Stimulated activated naive CD8-positive, alpha-beta T cell treated with anti-CD3 and anti-CD28 coated beads, Interleukin-15, Interleukin-2, amounts not matched to agents 100 ng/mL and 50 ng/mL, for 24 hours (primary cell): ENCODE results near the gene WNT4.

Experiments
- H3K27ac Mint-ChIP-seq: one replicate; pipeline ENCODE4 v1.8.0; 2021; ENCODE audit warnings: mild to moderate bottlenecking, mixed read lengths
- H3K27me3 Mint-ChIP-seq: one replicate; pipeline ENCODE4 v1.8.0; 2021; ENCODE audit warnings: mixed read lengths
- H3K36me3 Mint-ChIP-seq: one replicate; pipeline ENCODE4 v1.8.0; 2021; ENCODE audit warnings: low read depth, mixed read lengths
- H3K4me1 Mint-ChIP-seq: one replicate; pipeline ENCODE4 v1.8.0; 2021; ENCODE audit warnings: low read depth, mixed read lengths
- H3K4me3 Mint-ChIP-seq: one replicate; pipeline ENCODE4 v1.8.0; 2021; ENCODE audit warnings: mild to moderate bottlenecking, mixed read lengths
- H3K9me3 Mint-ChIP-seq: one replicate; pipeline ENCODE4 v1.8.0; 2021; ENCODE audit warnings: mixed read lengths

WNT4 gene

DNA sequence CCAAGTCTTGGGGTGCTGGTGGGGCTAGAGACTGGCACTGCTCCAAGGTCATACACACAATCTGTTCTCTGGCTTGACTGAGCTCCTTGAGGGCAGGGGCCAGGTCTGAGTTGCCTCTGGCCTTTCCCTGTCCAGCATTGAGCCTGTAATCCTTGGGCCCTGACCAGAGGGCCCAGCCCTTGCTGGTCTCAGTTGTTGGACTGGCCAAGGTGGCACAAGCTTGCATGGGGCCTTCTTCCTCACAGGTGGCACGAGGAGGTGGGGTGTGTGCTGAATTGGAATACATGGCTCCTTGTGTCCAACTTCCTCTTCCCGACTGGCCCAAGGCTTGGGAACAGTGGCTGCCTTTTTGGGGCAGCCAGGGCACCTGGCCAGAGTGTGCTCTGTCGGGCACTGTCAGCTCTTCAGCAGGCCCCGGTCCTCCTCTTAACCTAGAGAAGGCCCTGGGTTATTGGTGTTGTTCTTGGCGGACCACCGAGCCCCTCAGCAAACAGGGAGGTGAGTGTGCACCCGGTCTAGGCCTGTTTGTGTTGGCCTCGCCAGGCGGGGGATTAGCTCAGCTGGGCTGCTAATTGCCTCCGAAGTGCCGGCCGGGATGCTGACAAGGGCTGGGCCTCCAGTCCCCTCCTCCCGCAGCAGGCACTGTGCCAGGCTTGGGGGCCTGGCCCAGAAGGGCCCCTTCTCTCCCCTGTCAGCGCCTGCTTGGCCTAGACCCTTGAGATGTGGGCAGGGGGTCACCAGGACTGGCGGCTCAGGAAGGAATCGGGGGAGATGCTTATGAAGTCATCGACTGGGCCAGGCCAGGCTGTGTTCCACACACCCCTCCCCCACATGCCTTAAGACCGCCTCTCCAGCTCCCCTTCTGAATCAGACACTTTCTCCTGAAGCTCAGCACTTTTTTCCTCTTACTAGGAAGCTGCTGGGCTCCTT is 28.5 kb downstream of the WNT4 start:
- H3K4me1 Mint-ChIP-seq = peaks cover 25% of the 10 kb centered on the region
- no peaks in the 10 kb centered on the region for H3K27me3 Mint-ChIP-seq
- H3K4me3 Mint-ChIP-seq = no peak overlapping the region
- H3K36me3 Mint-ChIP-seq = peaks cover 14% of the 10 kb centered on the region
- H3K27ac Mint-ChIP-seq = peak overlapping the region; percentile 19
- no peaks in the 10 kb centered on the region for H3K9me3 Mint-ChIP-seq

DNA sequence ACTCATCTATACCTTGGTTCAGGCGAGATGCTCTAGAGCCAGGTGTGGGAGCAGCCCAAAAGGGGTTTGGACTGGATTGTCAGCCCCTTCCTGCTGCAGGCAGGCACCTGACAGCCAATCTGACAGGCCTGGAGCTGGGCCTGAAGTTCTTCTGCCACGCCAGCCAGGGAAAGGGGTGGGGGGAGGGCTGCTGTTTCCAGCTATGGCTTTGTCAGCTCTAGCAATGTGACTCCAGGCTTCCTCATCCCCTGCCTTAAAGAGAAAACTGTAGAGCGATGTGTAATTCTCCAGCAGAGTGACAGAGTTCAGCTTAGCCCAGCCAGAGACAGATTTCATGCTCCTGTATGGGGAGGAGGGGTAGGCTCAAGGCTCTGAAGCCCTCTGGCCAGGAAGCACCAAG is 30.3 kb downstream of the WNT4 start:
- Mint-ChIP-seq H3K9me3 (no peaks in the 10 kb centered on the region), H3K4me1 (peaks cover 14% of the 10 kb centered on the region), H3K36me3 (peaks cover 25% of the 10 kb centered on the region), H3K4me3 (no peak overlapping the region), H3K27me3 (no peaks in the 10 kb centered on the region), H3K27ac (no peak overlapping the region)

DNA sequence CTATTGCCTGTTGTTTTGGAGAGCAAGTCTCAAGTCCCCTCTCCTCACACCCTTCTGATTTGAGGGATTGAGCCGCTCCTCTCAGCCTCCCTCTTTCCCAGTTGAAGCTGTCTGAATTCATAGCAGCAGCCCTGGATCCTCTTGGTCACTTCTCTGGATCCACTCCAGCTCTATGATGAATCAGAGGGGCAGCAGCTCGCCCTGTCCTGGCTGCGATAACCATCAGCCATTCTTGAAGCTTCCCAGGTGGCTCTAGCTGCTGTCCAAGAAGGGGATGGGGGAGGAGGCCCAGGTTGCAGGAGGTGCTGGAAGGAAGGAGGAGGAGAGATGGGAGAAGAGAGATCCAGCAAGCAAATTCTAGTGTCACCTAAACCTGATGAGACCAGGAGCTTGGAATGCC is 31.3 kb downstream of the WNT4 start:
- Mint-ChIP-seq H3K9me3 (no peaks in the 10 kb centered on the region), H3K4me3 (no peak overlapping the region), H3K36me3 (peaks cover 29% of the 10 kb centered on the region), H3K4me1 (peaks cover 16% of the 10 kb centered on the region), H3K27me3 (no peaks in the 10 kb centered on the region), H3K27ac (no peak overlapping the region)

DNA sequence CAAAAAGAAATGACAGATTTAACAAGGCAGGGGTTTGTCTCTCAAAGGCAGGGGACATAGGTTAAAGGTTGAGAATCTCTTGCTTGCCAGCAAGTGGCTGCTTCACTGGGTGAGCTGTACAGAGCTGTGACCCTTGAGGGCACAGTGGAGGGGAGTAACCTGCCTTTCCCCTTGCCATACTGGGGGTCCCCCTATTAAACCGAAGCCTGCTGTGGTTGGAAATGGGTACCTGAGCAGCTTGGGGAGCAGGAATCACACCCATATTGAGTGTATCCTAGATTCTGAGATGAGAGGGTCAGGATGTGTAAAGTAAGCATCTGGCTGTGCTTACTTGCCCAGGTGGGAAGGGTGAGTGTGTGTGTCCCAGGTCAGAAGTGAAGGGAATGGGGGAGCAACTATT is 31.8 kb downstream of the WNT4 start:
- no peak overlapping the region for H3K27ac Mint-ChIP-seq
- H3K4me1 Mint-ChIP-seq = peaks cover 16% of the 10 kb centered on the region
- no peak overlapping the region for H3K4me3 Mint-ChIP-seq
- no peaks in the 10 kb centered on the region for H3K9me3 Mint-ChIP-seq
- no peaks in the 10 kb centered on the region for H3K27me3 Mint-ChIP-seq
- H3K36me3 Mint-ChIP-seq = peaks cover 33% of the 10 kb centered on the region

DNA sequence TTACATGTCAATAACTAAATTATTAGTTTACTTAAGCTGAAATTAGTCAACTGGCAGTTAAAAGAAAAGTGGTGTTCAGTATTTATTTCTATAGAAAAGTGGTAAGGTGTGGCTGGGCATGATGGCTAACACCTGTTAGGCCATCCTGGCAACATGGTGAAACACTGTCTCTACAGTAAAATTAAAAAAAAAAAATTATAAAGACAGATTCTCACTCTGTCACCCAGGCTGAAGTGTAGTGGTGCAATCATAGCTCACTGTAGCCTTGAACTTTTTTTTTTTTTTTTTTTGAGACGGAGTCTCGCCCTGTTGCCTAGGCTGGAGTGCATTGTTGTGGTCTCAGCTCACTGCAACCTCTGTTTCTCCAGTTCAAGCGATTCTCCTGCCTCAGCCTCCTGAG is 32.9 kb downstream of the WNT4 start:
- no peaks in the 10 kb centered on the region for H3K27me3 Mint-ChIP-seq
- H3K9me3 Mint-ChIP-seq = no peaks in the 10 kb centered on the region
- no peak overlapping the region for H3K4me3 Mint-ChIP-seq
- H3K27ac Mint-ChIP-seq = no peak overlapping the region
- H3K4me1 Mint-ChIP-seq = peaks cover 22% of the 10 kb centered on the region
- peaks cover 39% of the 10 kb centered on the region for H3K36me3 Mint-ChIP-seq

DNA sequence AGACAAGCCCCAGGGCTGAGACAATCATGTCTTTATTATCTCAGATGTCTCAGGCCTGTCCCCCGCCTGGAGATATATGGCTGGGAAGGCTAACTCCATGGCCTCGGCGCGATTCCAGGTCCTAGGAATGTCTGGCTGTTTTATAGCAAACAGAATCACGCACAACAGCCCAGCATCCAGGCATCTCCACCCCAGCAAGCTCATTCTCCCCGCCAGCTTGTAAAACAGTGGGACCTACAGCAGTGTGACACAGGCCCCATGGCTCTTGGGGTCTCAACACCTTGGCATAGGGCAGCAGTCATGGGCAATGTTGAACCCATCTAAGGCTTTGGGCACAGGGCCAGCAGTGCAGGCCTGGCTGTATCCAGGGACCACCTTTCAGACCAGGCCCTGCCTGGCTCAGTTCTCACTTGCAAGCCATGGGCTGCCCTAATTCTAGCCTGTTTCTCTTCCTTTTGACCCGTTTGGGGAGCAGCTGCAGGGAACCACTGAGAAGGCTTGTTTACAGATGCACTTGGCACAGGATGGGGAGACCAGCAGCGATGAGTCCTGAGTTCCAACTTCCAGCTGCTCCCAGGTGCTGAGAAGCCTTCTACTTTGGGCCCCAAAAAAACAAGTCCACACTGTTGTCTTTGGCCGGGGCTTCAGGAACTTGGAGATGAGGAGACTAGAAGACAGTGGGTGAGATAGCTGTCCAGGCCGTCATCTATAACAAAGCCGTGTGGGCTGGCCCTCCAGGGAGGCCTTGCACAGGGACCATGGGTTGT is 34.4 kb downstream of the WNT4 start:
- no peak overlapping the region for H3K27ac Mint-ChIP-seq
- no peaks in the 10 kb centered on the region for H3K27me3 Mint-ChIP-seq
- H3K4me1 Mint-ChIP-seq = peaks cover 34% of the 10 kb centered on the region
- no peaks in the 10 kb centered on the region for H3K9me3 Mint-ChIP-seq
- peaks cover 54% of the 10 kb centered on the region for H3K36me3 Mint-ChIP-seq
- no peak overlapping the region for H3K4me3 Mint-ChIP-seq

DNA sequence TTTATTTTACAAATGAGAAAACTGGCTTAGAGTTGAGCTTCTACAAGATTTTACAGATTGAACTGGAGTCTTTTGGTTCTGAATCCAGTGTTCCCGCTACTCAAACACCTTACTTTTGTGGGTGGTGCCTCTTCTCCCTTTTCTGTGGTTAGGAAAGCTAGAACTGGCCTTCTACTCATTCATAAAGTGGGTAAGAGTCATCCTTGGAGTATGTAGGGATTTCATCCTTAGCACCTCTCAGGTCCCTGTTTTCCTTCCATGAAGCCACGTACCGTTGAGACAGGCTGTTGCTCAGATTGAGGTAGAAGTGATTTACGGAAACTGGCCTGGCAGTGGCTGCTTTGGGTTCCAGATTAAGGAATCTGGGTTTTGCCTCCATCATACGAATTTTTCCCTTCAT is 35.8 kb downstream of the WNT4 start:
- Mint-ChIP-seq H3K9me3 (no peaks in the 10 kb centered on the region), H3K4me1 (peaks cover 47% of the 10 kb centered on the region), H3K36me3 (peaks cover 63% of the 10 kb centered on the region), H3K4me3 (no peak overlapping the region), H3K27ac (no peak overlapping the region), H3K27me3 (no peaks in the 10 kb centered on the region)

DNA sequence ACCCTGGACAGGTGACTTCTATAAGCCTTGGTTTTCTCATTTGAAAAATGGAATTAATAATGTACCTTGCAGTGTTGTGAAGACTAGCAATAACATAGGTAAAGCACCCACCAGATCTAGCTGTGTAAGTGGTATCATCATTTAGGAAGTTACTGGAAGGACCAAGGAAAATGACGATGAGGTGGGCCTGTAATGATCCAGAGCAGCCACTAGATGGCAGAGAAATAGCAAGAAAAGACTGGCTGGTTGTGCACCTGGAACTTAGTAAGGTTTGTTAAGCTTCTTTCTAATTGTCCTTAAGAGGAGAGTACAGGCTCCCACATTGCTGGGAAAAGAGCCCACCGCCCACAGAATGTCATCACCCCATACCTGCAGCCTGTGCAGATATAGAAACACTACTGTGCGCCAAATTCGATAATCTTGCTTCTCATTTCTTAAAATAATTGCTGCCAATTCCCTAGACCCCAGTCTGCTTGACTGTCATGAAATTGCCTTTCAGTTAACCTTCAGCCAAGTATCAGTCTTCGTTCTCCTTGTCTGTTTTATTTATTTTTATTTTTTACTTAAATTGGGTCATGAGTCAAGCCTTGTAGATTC is 37.2 kb downstream of the WNT4 start:
- Mint-ChIP-seq H3K9me3 (no peaks in the 10 kb centered on the region), H3K27me3 (no peaks in the 10 kb centered on the region), H3K4me3 (no peak overlapping the region), H3K27ac (peak overlapping the region; percentile 27), H3K4me1 (peaks cover 53% of the 10 kb centered on the region), H3K36me3 (peaks cover 74% of the 10 kb centered on the region)

DNA sequence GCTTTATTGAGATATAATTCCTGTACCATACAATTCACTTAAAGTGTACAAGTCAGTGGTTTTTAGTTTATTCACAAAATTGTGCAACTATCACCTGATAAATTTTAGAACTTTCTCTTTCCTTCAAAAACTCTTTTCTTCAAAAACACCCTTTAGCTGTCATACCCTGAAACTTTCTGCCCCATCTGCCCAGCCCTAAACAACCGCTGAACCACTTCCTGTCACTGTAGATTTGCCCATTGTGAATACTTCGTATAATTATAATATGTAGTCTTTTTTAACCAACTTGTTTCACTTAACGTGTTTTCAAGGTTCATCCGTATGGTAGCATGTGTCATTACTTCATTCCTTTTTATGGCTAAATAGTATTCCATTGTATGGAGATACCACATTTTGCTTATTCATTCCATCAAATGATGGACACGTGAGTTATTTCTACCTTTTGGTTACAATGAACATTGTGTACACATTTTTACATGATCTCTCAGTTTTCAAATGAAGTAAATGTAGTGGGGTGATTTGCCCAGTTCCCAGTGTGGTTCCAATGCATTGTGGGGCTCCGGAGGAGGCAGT is 37.9 kb downstream of the WNT4 start:
- Mint-ChIP-seq H3K9me3 (no peaks in the 10 kb centered on the region), H3K27me3 (no peaks in the 10 kb centered on the region), H3K4me3 (peak overlapping the region; percentile 15), H3K4me1 (peaks cover 60% of the 10 kb centered on the region), H3K27ac (peak overlapping the region; percentile 77), H3K36me3 (peaks cover 79% of the 10 kb centered on the region)

DNA sequence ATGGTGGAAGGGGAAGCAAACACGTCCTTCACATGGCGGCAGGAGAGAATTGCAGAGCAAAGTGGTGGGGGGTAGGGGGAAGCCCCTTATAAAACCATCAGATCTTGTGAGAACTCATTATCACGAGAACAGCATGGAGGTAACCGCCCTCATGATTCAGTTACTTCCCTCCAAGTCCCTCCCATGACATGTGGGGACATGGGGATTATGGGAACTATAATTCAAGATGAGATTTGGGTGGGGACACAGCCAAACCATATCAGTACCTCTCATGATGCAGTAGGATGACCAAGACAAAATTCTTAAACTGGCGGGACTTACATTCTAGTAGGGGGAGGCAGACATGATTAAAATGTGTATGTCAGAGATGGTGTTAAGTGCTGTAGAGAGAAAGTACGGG is 38.8 kb downstream of the WNT4 start:
- no peaks in the 10 kb centered on the region for H3K9me3 Mint-ChIP-seq
- H3K4me3 Mint-ChIP-seq = peak overlapping the region; percentile 15
- peak overlapping the region; percentile 77 for H3K27ac Mint-ChIP-seq
- H3K36me3 Mint-ChIP-seq = peaks cover 81% of the 10 kb centered on the region
- H3K4me1 Mint-ChIP-seq = peaks cover 68% of the 10 kb centered on the region
- no peaks in the 10 kb centered on the region for H3K27me3 Mint-ChIP-seq

DNA sequence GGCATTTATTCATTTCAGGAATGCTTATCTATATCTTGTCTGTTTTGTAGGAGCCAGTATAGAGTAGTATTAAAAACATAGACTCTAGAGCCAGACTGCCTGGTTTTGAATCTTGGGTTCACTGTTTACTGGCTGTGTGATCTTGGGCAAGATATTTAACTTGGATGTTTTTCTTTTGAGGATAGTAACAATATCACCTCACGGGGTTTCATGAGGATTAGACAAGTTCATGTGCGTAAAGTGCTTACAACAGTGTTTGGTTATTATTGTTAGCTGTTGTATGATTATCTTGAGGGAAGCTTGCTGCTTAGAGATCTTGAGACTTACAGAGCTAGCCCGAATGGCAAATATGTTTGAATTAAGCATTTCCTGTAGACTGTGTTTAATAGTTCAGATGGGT is 40.2 kb downstream of the WNT4 start:
- Mint-ChIP-seq H3K4me3 (no peak overlapping the region), H3K27me3 (no peaks in the 10 kb centered on the region), H3K36me3 (peaks cover 80% of the 10 kb centered on the region), H3K27ac (peak overlapping the region; percentile 77), H3K9me3 (no peaks in the 10 kb centered on the region), H3K4me1 (peaks cover 72% of the 10 kb centered on the region)

DNA sequence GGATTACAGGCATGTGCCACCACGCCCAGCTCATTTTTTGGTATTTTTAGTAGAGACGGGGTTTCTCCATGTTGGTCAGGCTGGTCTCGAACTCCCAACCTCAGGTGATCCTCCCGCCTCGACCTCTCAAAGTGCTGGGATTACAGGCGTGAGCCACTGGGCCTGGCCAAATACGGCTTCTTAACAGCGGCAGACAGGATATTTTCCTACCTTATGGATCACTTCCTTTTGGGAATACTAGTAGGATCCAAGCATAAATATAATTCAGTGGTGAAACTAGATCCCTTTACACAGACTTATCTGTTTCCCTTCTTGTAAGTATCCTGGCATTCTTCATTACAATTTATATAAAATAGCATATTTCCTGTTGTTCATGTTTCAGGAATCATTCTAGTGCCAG is 40.9 kb downstream of the WNT4 start:
- Mint-ChIP-seq H3K27ac (no peak overlapping the region), H3K27me3 (no peaks in the 10 kb centered on the region), H3K4me3 (no peak overlapping the region), H3K9me3 (no peaks in the 10 kb centered on the region), H3K4me1 (peaks cover 77% of the 10 kb centered on the region), H3K36me3 (peaks cover 88% of the 10 kb centered on the region)

DNA sequence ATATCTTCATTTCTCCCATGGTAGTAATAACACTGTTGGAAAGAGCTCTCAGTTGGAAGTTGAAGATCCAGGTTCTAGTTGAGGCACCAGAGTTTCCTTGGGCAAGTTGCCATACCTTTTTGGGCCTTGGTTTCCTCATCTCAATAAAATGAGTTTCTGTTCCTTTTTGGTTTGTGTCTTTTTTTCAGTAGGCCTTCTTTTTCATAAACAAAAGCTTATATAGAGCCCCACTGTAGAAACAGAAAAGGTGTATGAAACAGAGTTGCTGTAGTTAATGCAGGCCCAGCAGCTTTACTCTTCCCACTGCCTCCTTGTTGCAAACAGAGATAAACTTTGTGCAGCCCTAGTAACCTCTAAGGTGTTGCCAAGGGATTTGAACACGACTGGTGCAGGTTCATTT is 41.7 kb downstream of the WNT4 start:
- Mint-ChIP-seq H3K27me3 (no peaks in the 10 kb centered on the region), H3K9me3 (no peaks in the 10 kb centered on the region), H3K4me3 (no peak overlapping the region), H3K4me1 (peaks cover 77% of the 10 kb centered on the region), H3K27ac (peak overlapping the region; percentile 61), H3K36me3 (peaks cover 89% of the 10 kb centered on the region)

DNA sequence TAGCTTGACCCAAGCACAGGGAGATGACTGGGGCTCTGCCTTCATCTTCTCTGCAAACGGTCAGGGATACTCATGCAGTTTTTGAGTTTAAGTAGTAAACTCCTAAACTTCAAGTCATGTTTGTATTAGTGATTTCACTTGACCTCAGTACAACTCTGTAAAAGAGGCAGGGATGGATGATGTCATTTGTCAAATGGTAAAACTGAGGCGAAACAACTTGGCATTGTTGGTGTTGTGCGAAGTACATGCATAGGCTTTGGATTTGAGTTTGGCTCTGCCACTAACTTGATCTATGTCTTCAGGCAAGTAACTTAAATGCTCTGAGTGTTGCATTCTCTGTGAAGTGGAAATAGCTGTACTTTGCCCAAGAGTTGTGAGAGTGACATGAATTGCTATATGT is 42.7 kb downstream of the WNT4 start:
- Mint-ChIP-seq H3K36me3 (peaks cover 87% of the 10 kb centered on the region), H3K4me3 (no peak overlapping the region), H3K27me3 (no peaks in the 10 kb centered on the region), H3K27ac (peak overlapping the region; percentile 24), H3K4me1 (peaks cover 71% of the 10 kb centered on the region), H3K9me3 (no peaks in the 10 kb centered on the region)

DNA sequence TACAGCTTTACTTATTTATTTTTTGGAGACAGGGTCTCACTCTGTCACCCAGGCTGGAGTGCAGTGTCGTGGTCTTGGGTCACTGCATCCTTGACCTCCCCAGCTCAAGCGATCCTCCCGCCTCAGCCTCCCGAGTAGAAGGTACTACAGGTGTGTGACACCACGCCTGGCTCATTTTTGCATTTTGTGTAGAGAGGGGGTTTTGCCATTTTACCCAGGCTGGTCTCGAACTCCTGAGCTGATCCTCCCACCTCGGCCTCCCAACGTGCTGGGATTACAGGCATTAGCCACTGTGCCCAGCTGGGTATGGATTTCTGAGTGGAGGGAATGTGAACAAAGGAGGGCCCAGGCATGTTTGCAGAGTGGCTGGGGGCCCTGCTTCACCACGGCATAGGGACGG is 44.1 kb downstream of the WNT4 start:
- H3K27ac Mint-ChIP-seq = no peak overlapping the region
- no peaks in the 10 kb centered on the region for H3K9me3 Mint-ChIP-seq
- H3K4me3 Mint-ChIP-seq = no peak overlapping the region
- peaks cover 84% of the 10 kb centered on the region for H3K36me3 Mint-ChIP-seq
- H3K27me3 Mint-ChIP-seq = no peaks in the 10 kb centered on the region
- peaks cover 65% of the 10 kb centered on the region for H3K4me1 Mint-ChIP-seq
